Measurements from ENCODE around the gene MED10. TPM values are rescaled to one million over a fixed set of nuclear protein-coding genes. Genes with fewer than 3 reads are reported as not detected.

Gene MED10
- total and polyA plus RNA-seq, 9 of the 15 experiments (the other 6 are each of a cell fraction or from before 2014, with no cell fraction given) = 23.8 to 83.4 (median 58.8) TPM

DNA sequence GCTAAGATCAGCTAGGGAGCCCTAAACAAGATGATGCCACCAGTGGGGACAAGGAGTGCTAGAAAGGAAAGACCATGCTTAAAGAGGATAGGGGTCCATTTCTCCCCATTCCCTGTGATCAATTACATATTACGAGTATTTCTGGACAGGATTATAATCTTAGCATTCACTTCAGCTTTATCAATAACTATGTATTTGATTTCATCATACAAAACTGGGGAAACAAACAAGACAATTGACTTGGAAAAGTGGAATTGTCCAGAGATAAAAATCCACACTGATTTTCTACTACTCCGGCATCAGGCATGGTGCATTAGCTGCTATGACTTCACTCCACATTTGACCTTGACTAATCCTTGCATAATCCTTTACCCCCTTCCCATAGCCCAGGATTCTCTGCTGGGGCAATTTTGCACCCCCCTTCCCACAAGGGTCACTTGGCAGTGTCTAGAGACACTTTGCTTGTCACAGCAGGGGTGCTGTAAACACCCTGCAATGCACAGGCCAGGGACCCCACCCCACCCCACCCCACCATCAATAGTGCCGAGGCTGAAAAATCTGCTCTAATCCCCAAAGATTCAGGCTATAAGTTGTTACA is 40.4 kb upstream of the MED10 start (continued):
- no peak for TF ChIP-seq ZNF512 (tag; IDR thresholded peaks at IDR 0.05)

- Histone ChIP-seq H3K79me2 (ENCODE audit: control insufficient read depth, insufficient read depth, low read length) (no peaks in the 10 kb centered on the region), H3K4me2 (ENCODE audit: insufficient read depth, low read length) (no peak overlapping the region), H3K27me3 (ENCODE audit: control insufficient read depth in 2 of 2, insufficient read depth in 2 of 2, low read length in 2 of 2) (peaks cover 42 to 68% of the 10 kb centered on the region in 2 experiments), H2AFZ (ENCODE audit: low read depth, low read length) (no peak overlapping the region), H3K4me1 (replicated peaks in 1 of 2; ENCODE audit: control insufficient read depth in 2 of 2, insufficient read depth in 2 of 2, low read length in 2 of 2) (no peaks in the 10 kb centered on the region), H3K9me3 (replicated peaks; ENCODE audit: control insufficient read depth, insufficient read depth, low read depth, low read length) (no peaks in the 10 kb centered on the region), H3K9me1 (ENCODE audit: control insufficient read depth, insufficient read depth, low read length) (no peaks in the 10 kb centered on the region), H3K27ac (ENCODE audit: extremely low read depth, low read depth, low read length) (no peak overlapping the region), H3K36me3 (ENCODE audit: control insufficient read depth, insufficient read depth, low read length) (no peaks in the 10 kb centered on the region), H4K20me1 (replicated peaks; ENCODE audit: control insufficient read depth, insufficient read depth, low read length) (peaks cover 2% of the 10 kb centered on the region; the same call in 1 of the 2 replicates), H3K4me3 (no peak overlapping the region), H3K9ac (ENCODE audit: insufficient read depth in 1 of 2, low read depth in 2 of 2, low read length in 2 of 2) (no peak overlapping the region)
- in situ Hi-C loops (cut with MboI) (no loop called here), intact Hi-C loops (cut with micrococcal nuclease) (no loop called here)
- FAIRE-seq (no peak), ATAC-seq (no peak), DNase-seq (ENCODE audit: extremely low read depth in 1 of 4, low spot score in 3 of 4) (no peak)
- WGBS (ENCODE audit: insufficient coverage, low coverage, missing lambda C conversion rate) = under 1% methylated on average over 10 of the region's 10 CpGs
- BruUV-seq (replicated peaks) = no TSS peak
- POLR2A ChIA-PET = no interaction called here
- no peak for TF ChIP-seq SMC3 (conservative IDR thresholded peaks at IDR 0.05; ENCODE audit: insufficient read depth, low read depth, low read length)
- TF ChIP-seq JUN (IDR thresholded peaks at IDR 0.05; ENCODE audit: borderline replicate concordance, low read depth, low read length) = no peak
- TF ChIP-seq JUN (CRISPR knock-in tag; IDR thresholded peaks at IDR 0.05; ENCODE audit: borderline replicate concordance) = no peak
- CTCF ChIA-PET (ENCODE audit: low intra/inter-chr PET ratio) = no interaction called here
These were observed 39.3 kb upstream of the MED10 start for GRCh38 chr5:6417657-6418056.

Measured in K562 (cell line).